NCI-H146 treated with DMSO at 0.1 percent for 48 hours (cell line): ENCODE data around the gene ZNF423.

Experiments used
- DNase-seq: peaks from one replicate; lab custom pipeline; 2025; ENCODE audit not compliant: unreplicated experiment; lab: John Stamatoyannopoulos, UW

ZNF423 gene

DNA sequence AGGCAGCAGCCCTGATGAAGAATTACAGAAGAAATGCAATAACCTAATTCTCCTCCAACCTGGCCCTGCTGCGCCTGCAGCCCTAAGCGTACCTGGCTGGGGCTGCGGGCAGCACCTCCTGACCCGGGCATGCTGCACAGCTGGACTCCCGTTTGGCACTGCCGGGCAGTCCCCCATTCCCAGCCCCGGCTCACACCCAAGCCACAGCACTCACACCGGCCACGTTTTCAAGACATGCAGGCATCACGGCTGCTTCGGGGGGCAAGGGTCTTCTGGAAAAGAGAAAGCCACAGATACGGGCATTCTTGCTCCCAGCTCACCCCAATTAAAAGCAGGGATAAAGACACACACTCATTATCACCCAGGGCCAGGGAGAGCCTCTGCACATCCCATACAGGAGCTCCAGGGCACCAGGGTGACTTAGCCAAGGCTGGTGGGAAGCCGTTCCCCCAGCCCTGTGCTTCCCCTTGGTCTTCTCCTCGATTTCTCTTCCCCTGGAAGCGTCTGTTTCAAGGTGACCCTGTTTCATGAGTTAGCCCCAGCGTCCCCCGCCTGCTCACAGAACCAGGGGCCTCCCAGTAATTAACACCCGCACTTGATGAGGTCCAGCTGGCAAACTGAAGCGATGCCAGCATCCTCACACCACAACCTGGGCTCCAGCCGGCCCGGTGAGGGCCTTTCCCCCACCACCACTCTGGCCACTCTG lies 265.6 kb downstream of the ZNF423 start:
- DNase-seq, result no peak

DNA sequence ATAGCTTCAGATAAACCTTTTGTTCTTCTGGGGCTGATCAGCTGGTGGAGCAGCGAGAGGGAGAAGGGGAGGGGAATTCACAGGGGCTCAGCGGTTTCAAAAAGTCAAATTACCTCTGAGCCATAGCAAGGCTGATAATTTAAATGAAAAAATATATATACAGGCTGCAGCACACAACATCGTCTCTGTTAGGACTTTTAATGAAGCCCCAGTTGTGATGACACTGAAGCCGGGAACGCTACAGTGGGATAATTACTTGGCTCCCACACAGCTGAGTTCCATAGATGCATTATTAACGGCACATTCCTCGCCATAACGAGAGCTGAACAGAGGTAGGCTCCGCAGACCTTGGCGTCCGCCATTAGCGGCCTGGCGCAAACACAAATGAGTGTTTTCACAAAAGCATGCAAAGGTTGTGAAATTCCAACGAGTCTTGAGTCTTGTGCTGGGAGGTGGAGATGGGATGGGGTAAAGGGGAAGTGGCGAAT lies 266.3 kb downstream of the ZNF423 start:
- DNase-seq, result no peak

DNA sequence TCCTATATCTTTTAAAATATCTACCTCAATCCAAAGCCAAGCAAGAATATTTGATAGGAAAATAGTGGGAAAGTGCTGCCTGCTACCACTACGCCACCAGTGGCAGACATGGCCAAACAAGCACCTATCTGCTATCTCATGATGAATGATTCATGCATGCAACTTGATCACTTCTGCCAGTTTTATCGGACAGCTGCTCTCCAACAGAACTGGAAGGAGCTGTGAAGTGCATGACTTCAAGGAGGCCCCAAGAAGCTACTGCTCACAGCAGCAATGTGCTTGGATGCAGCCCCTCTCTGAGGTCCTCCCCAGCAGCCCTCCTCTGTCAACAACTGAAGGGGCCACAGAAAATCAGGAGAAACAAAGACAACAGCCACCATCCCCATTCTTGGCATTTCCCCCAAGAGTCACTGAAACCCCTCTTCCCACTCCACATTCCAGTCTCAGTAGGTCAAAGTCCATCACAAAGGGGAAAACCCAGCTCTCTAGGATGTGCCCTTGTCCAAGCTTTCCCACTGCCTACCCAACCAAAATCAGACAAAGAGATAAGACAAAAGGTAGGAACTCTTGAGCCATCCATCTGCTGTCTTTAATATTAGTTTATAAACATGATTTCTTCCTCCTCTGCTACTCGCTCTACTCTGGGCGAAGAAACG lies 267.1 kb downstream of the ZNF423 start:
- DNase-seq, result no peak

- DNase-seq, result no peak
Observed at GRCh38 chr16:49588026-49588425, 267.9 kb downstream of the ZNF423 start.

DNA sequence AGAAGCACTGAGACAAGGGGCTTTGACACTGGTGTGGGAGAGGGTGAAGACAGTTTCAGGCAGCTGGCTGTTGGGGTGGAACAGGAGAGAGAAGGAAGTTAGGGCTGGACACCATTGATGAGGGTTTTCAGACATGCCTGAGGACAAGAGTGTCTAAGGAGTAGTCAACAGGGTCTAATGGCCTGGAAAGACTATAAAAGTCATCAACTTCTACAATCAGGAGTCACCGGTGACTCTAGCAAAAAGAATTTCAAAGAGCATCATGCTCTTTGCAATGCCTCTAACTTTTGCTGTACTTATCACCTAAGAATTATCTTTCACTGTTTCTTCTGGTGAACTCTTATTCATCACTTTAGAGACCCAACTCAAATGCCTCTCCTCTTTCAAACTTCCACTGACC lies 268.4 kb downstream of the ZNF423 start:
- DNase-seq, result no peak

GRCh38 chr16:49586466-49587450 lies 269.2 kb downstream of the ZNF423 start:
- no peak for DNase-seq

- DNase-seq, result peak; percentile 5
Observed at GRCh38 chr16:49585143-49585832, 270.6 kb downstream of the ZNF423 start.

DNA sequence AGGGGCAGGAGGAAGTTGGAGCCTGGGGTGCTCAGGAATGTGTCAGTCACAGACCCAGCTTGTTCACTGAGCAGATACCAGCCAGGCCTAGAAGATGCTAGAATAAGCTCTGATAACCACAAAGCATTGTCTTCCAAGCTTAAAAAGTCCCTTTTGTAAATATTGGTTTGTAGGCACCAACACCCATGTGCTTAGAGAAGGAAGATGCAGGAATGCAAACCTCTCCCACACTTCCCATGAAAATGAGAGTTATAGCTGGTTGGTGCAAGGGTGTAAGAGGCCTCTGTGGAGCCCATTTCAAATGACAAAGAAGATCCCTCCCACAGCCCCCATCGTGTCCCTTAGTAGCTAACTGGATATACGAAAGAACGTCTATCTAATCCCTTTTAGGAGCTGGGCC lies 272.0 kb downstream of the ZNF423 start:
- no peak for DNase-seq

- no peak for DNase-seq
Observed at GRCh38 chr16:49581630-49582298, 274.1 kb downstream of the ZNF423 start.

DNA sequence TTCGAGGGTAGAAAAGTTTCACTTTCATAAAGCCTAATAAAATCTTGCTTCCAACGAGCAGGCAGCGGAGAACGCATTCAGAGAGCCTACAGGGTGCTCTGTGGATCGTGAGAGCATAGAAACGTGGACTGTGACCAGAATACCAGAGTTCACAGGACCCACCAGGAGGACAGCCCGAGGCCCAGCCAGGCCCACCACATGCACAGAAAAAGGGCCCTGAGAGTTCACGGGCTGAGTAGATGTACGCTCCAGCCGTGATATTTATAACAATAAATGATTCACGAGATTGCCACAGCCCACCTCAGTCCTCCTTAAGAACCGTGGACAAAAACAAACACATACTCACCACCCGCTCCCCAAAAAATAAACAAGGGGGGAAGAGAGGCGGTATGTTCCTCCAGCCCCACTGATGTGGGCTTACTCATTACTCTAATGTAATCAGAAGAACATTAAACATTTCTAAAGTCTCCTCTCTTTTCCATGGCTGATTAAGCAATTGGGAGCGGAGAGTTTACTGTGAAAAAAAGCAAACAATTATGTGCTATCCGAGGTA lies 275.1 kb downstream of the ZNF423 start:
- no peak for DNase-seq

- DNase-seq, result no peak
Observed at GRCh38 chr16:49578435-49579024, 277.4 kb downstream of the ZNF423 start.

- DNase-seq, result peak; percentile 6
Observed at GRCh38 chr16:49578018-49578417, 277.9 kb downstream of the ZNF423 start.

- no peak for DNase-seq
Observed at GRCh38 chr16:49576941-49577340, 279.0 kb downstream of the ZNF423 start.

DNA sequence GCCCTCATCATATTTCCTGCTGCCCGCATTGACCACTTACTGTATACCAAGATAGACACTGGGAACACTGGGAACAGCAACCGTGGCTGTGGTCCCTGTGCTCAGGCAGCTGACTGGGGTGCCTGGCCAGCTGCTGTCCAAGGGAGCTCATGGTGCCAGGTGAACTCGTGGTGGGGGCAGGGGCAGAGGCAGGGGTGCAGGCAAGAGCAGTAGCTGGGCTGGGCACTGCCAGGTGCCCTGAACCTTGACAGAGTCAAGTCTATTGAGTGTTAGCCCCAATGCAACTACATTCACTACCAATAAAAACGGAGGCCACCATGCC lies 279.8 kb downstream of the ZNF423 start:
- no peak for DNase-seq

DNA sequence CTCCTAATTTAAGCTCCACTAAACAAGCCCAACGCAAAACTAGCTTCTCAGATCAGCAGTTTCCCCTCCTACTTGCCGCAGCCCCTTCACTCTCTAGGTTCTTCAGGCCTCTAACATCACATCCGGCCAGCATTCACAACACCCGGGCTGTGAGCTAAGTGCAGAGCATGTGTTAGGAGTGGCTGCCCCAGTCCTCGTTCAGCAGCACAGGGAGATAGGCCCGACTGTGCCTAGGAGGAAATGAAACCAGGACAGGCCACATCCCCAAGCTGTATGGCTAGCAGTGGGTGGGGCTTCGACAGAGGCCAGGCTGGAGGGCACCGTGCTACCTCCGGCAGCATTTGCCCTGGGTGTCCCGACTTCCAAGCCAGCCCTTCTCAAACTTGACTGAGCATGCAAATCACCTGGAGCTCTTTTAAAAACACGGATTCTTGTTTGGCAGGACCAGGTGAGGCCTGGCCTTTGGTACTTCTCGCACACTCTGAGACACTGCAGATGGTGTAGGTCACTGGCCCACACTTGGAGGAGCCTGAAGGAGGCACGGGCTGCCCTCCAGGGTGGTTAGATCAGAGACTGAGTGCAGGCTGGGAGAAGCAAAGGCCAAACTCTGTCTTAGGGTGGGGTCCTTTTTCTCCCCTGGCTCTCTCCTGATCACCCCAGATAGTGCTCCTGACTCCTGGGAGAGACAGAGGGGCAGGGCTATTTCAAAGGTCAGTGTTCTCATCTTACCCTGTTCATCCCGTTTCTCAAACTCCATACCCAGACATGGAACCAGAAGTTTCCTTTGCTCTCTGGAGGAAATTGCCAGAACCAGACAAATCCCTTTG lies 280.4 kb downstream of the ZNF423 start:
- DNase-seq, result no peak

GRCh38 chr16:49574826-49575225 lies 281.1 kb downstream of the ZNF423 start:
- no peak for DNase-seq

- no peak for DNase-seq
Observed at GRCh38 chr16:49567950-49568349, 288.0 kb downstream of the ZNF423 start.

GRCh38 chr16:49566432-49566831 lies 289.5 kb downstream of the ZNF423 start:
- no peak for DNase-seq
